GM21390 (cell line): ENCODE data around the gene CCDC90B.

Source experiments
- ATAC-seq: cut with Tn5 transposase; IDR thresholded peaks from one replicate; pipeline ENCODE4 v1.9.1; 2021; ENCODE audit not compliant: unreplicated experiment

CCDC90B gene

GRCh38 chr11:83241291-83241946 lies 44.7 kb downstream of the CCDC90B start:
- peak; percentile 75 for ATAC-seq

- ATAC-seq: no peak
These were observed 48.1 kb downstream of the CCDC90B start for GRCh38 chr11:83238111-83238510.

DNA sequence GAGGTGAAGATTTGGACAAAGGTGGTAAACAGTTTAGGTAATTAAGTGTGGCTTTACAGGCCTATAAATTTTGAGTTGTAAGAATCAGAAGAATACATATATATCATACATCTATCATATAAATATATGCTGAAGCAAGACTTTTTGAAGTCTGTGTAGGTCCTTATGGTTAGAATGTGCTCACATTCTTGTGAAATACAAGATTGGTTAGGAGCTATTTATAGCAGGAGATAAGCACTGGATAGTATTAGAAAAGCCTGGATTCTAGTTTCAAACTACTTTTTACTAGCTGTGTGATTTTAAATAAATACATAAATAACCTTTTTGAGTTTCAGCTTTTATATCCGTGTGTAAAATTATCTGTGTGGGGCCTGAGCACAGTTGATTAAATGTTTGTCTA lies 50.3 kb downstream of the CCDC90B start:
- no peak for ATAC-seq

- ATAC-seq: no peak
These were observed 62.7 kb downstream of the CCDC90B start for GRCh38 chr11:83223457-83223856.

DNA sequence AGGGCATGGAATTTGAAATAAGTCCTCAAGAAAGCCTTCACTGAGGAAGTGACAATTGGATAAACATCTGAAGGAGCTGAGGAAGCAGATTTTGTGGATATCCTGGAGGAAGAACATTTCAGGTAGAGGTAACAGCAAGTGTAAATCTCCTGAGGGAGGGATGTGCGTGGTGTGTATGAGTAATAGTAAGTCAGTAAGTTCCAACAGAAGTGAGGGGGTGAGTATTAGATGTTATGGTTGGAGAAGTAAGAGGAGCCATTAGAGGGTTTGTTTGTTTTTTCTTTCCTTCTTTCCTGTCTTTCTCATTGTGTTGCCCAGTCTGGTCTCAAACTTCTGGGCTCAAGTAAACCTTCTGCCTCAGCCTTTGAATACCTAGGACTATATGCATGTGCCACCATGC lies 63.7 kb downstream of the CCDC90B start:
- no peak for ATAC-seq

- no peak for ATAC-seq
These were observed 64.5 kb downstream of the CCDC90B start for GRCh38 chr11:83221694-83222093.

DNA sequence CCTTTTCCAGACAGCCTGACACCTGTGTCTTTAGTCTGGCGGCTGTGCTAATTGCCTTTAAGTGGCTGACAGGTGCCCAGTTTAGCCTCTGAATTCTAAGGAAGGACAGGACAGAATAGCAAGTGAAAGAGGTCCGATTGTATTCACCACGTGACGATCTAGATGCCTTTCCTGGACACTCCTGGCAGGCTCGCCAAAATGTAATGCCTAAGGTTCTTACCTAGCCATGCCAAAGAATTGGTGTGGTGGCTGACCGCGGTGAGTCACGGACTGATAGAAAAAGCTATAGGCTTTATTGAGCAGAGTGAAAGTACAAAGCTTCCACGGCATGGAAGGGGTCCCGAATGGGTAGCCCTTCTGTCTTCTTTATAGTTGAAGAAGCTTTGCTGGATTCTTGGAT lies 65.9 kb downstream of the CCDC90B start:
- no peak for ATAC-seq

GRCh38 chr11:83219095-83219494 lies 67.1 kb downstream of the CCDC90B start:
- no peak for ATAC-seq
